ENCODE data around the gene PLEKHG1.

The PLEKHG1 gene

GRCh38 chr6:150640556-150641209, 41.0 kb downstream of the PLEKHG1 start:
- DNase-seq (ENCODE audit: low spot score): no peak

- DNase-seq (ENCODE audit: low spot score): no peak
Observed at GRCh38 chr6:150641398-150642139, 41.9 kb downstream of the PLEKHG1 start.

GRCh38 chr6:150646228-150646627, 46.5 kb downstream of the PLEKHG1 start:
- DNase-seq (ENCODE audit: low spot score): no peak

- DNase-seq (ENCODE audit: low spot score): no peak
Observed at GRCh38 chr6:150647051-150647450, 47.4 kb downstream of the PLEKHG1 start.
